GM21529 (cell line): Measurements from ENCODE around the gene CDC123.
"Not testable (repeated sequence)": the region's sequence is repeated elsewhere in the genome, so short reads cannot be mapped to it uniquely, and the experiment has no call there.

ENCODE experiments used
- ATAC-seq: cut with Tn5 transposase; IDR thresholded peaks from one replicate; pipeline ENCODE4 v1.9.1; 2021; ENCODE audit not compliant: unreplicated experiment

Gene CDC123

GRCh38 chr10:12287772-12288171 lies 91.8 kb downstream of the CDC123 start:
- no peak for ATAC-seq

DNA sequence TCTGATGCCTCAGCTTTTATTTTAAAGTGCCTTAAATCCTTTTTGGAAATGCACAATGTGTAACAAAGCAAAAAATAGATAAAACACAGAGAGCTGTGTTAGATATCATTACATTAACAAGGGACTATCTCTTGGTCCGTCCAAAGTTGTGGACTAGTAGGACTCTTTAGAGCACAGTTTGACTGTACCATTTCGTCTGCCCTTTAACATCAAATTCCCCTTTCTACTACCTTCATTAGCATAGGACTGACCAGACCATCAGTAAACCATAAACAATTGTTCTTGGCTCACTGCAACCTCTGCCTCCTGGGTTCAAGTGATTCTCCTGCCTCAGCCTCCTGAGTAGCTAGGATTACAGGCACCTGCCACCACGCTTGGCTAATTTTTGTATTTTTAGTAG lies 101.8 kb downstream of the CDC123 start:
- not testable (repeated sequence) for ATAC-seq

- ATAC-seq = no peak
Measured at GRCh38 chr10:12299222-12299965, 103.4 kb downstream of the CDC123 start.
